Gastrocnemius medialis (tissue), 4 donors: ENCODE measurements around the gene TEF.

Source experiments
- POLR2A ChIP-seq, 2 donors: fragments of 450-650 bp; IDR thresholded peaks; one replicate each; pipeline ENCODE4 v1.6.1; 2017; ENCODE audit warnings: antibody characterized with exemption in 2 of 2, mild to moderate bottlenecking in 2 of 2, moderate library complexity in 2 of 2
- TF ChIP-seq, protein P1 (sequence below), 5 experiments: fragments of 450-650 bp in 3 of 5; fragments of 200-600 bp in 2 of 5; sonication (generic) in 2 of 5; IDR thresholded peaks in 4 of 5; conservative IDR thresholded peaks in 1 of 5; 1 replicate in 4 of 5; 2 replicates in 1 of 5; pipeline ENCODE4 v1.5.1; 2016 to 2019; ENCODE audit warnings: antibody characterized with exemption in 5 of 5, mild to moderate bottlenecking in 3 of 5, moderate library complexity in 3 of 5

DNA sequence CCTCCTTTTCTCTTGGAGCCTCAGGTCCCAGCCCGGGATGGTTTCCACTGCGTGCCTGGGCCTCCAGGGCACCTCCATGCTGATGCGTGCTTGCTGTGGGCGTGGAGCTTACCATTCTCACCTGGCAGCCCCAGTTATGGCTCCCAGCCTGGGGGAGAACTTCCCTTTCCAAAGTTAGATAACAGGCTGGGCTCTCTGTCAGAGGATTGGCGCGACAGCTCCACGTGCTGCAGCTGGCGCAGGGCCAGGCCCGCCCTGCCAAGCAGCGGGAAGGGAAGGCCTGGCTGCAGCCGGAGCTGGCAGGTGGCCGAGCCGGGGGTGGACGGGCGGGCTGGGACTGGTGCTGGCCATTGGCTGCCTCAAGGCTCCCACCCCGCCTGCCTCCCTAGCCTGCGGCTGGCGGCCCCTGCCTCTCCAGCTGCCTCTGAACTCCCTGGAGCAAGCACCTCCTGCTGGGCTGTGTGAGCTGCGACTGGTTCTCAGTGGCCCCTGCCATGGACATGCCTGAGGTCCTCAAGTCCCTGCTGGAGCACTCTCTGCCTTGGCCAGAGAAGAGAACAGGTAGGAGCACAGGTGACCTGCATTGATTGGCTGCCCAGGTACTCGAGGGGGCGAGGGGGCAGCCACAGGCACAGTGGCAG, 14.6 kb upstream of the TEF start:
- TF ChIP-seq, protein P1, sequence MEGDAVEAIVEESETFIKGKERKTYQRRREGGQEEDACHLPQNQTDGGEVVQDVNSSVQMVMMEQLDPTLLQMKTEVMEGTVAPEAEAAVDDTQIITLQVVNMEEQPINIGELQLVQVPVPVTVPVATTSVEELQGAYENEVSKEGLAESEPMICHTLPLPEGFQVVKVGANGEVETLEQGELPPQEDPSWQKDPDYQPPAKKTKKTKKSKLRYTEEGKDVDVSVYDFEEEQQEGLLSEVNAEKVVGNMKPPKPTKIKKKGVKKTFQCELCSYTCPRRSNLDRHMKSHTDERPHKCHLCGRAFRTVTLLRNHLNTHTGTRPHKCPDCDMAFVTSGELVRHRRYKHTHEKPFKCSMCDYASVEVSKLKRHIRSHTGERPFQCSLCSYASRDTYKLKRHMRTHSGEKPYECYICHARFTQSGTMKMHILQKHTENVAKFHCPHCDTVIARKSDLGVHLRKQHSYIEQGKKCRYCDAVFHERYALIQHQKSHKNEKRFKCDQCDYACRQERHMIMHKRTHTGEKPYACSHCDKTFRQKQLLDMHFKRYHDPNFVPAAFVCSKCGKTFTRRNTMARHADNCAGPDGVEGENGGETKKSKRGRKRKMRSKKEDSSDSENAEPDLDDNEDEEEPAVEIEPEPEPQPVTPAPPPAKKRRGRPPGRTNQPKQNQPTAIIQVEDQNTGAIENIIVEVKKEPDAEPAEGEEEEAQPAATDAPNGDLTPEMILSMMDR (IDR thresholded peaks at IDR 0.05 in 4 of 5, conservative IDR thresholded peaks at IDR 0.05 in 1 of 5), result peak in 1 of 5 experiments; percentile 44
- TF ChIP-seq POLR2A (IDR thresholded peaks at IDR 0.05), result peak; percentile 13 to 30
